Type B pancreatic cell (in vitro differentiated cells): Measurements from ENCODE around the gene ZMIZ2. TPM values are rescaled to one million over a fixed set of nuclear protein-coding genes. Genes with fewer than 3 reads are reported as not detected.

ENCODE experiments used
- DNase-seq: peaks from one replicate; pipeline ENCODE4 v3.0.0; 2021; ENCODE audit warnings: mixed read lengths; ENCODE audit not compliant: unreplicated experiment; ENCODE audit errors: extremely low spot score
- H3K27ac Mint-ChIP-seq: 2 replicates; pipeline ENCODE4 v1.8.0; 2021; ENCODE audit warnings: mild to moderate bottlenecking, mixed read lengths
- H3K27me3 Mint-ChIP-seq: 2 replicates; pipeline ENCODE4 v1.8.0; 2021; ENCODE audit warnings: mixed read lengths
- H3K36me3 Mint-ChIP-seq: 2 replicates; pipeline ENCODE4 v1.8.0; 2021; ENCODE audit warnings: mixed read lengths
- H3K4me1 Mint-ChIP-seq: one replicate; pipeline ENCODE4 v1.8.0; 2021; ENCODE audit warnings: mixed read lengths; ENCODE audit not compliant: unreplicated experiment
- H3K4me3 Mint-ChIP-seq: 2 replicates; pipeline ENCODE4 v1.8.0; 2021; ENCODE audit warnings: mild to moderate bottlenecking, mixed read lengths
- H3K9me3 Mint-ChIP-seq: 2 replicates; pipeline ENCODE4 v1.8.0; 2021; ENCODE audit warnings: mixed read lengths
- CTCF ChIP-seq: fragments of 200-600 bp; sonication (generic); conservative IDR thresholded peaks from 2 replicates; pipeline ENCODE4 v1.5.0; 2021; ENCODE audit warnings: antibody characterized with exemption, mild to moderate bottlenecking
- total RNA-seq: library from RNA; stranded (reverse); gene quantifications from 2 replicates; pipeline ENCODE4 v1.2.1, GENCODE V29; 2021; ENCODE audit warnings: low replicate concordance

ZMIZ2 gene
- total RNA-seq, 1 donor from 2014 or later = 112 TPM

GRCh38 chr7:44743750-44744149 is 4.9 kb upstream of the ZMIZ2 start:
- no peak for DNase-seq
- TF ChIP-seq CTCF = no peak
- H3K27ac Mint-ChIP-seq = peak overlapping the region; percentile 3
- peaks cover 12% of the 10 kb centered on the region for H3K4me1 Mint-ChIP-seq
- H3K9me3 Mint-ChIP-seq = no peaks in the 10 kb centered on the region
- H3K4me3 Mint-ChIP-seq = no peak overlapping the region
- H3K36me3 Mint-ChIP-seq = no peaks in the 10 kb centered on the region
- no peaks in the 10 kb centered on the region for H3K27me3 Mint-ChIP-seq

GRCh38 chr7:44748948-44749731 is 493 bp downstream of the ZMIZ2 start:
- peak overlapping the region; percentile 57 for H3K27ac Mint-ChIP-seq
- H3K9me3 Mint-ChIP-seq = no peaks in the 10 kb centered on the region
- peaks cover 27% of the 10 kb centered on the region for H3K4me1 Mint-ChIP-seq
- TF ChIP-seq CTCF = no peak
- no peaks in the 10 kb centered on the region for H3K27me3 Mint-ChIP-seq
- peak overlapping the region; percentile 90 for H3K4me3 Mint-ChIP-seq
- DNase-seq = no peak
- peaks cover 5% of the 10 kb centered on the region for H3K36me3 Mint-ChIP-seq

GRCh38 chr7:44749992-44750391 is 1.3 kb downstream of the ZMIZ2 start:
- Mint-ChIP-seq H3K4me3 (peak overlapping the region; percentile 90), H3K27ac (peak overlapping the region; percentile 57)

GRCh38 chr7:44750424-44750823 is 1.8 kb downstream of the ZMIZ2 start:
- peaks cover 5% of the 10 kb centered on the region for H3K36me3 Mint-ChIP-seq
- peaks cover 26% of the 10 kb centered on the region for H3K4me1 Mint-ChIP-seq
- no peak for TF ChIP-seq CTCF
- no peak for DNase-seq
- H3K27ac Mint-ChIP-seq = peak overlapping the region; percentile 68
- no peaks in the 10 kb centered on the region for H3K27me3 Mint-ChIP-seq
- peak overlapping the region; percentile 90 for H3K4me3 Mint-ChIP-seq
- H3K9me3 Mint-ChIP-seq = no peaks in the 10 kb centered on the region

More at GRCh38 chr7:44749992-44750391, 1.3 kb downstream of the ZMIZ2 start:
- no peak for DNase-seq
- no peak for TF ChIP-seq CTCF
- Mint-ChIP-seq H3K36me3 (peaks cover 5% of the 10 kb centered on the region), H3K27me3 (no peaks in the 10 kb centered on the region), H3K4me1 (peaks cover 24% of the 10 kb centered on the region), H3K9me3 (no peaks in the 10 kb centered on the region)

- DNase-seq = no peak
- H3K4me3 Mint-ChIP-seq = peak overlapping the region; percentile 90
- H3K27ac Mint-ChIP-seq = peak overlapping the region; percentile 68
- TF ChIP-seq CTCF = no peak
- peaks cover 26% of the 10 kb centered on the region for H3K4me1 Mint-ChIP-seq
- no peaks in the 10 kb centered on the region for H3K27me3 Mint-ChIP-seq
- H3K36me3 Mint-ChIP-seq = peaks cover 5% of the 10 kb centered on the region
- no peaks in the 10 kb centered on the region for H3K9me3 Mint-ChIP-seq
Observed at GRCh38 chr7:44750921-44751571, 2.4 kb downstream of the ZMIZ2 start.
